Muscle of back (tissue), 11 donors: ENCODE results near the gene CFAP299. TPM values are rescaled to one million over a fixed set of nuclear protein-coding genes. Genes with fewer than 3 reads are reported as not detected.

ENCODE experiments used
- DNase-seq, 3 donors: peaks; one replicate each; pipeline versions ENCODE4 v3.0.0 to v3.0.0-alpha.2; 2013
- polyA plus RNA-seq, 10 donors: library from polyadenylated mRNA; unstranded; fragments of 120-200 nt; gene quantifications; one replicate each; pipeline ENCODE4 v1.2.1, GENCODE V29; 2013; ENCODE audit not compliant: insufficient read length in 10 of 10

The CFAP299 gene
- polyA plus RNA-seq, 10 donors = 0.24 to 0.46 TPM; not detected in 8

DNA sequence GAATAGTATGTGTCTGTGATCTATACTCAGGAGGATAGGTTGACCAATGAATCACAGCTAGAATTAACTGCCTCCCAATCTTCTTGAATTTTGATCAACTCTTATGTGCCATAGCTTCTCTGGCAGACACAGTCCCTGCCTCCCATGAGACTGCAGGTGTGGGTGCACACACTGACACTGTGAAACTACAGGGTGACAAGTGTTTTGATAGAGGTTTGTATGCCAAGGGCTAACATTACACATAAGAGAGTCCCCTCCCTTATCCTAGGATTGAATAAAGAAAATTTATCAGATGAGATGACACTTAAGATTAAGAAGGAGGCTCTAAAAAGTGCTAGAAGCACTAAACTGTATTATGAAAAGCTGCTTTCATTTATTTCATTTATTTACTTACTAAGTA lies 476.6 kb downstream of the CFAP299 start:
- no peak for DNase-seq

DNA sequence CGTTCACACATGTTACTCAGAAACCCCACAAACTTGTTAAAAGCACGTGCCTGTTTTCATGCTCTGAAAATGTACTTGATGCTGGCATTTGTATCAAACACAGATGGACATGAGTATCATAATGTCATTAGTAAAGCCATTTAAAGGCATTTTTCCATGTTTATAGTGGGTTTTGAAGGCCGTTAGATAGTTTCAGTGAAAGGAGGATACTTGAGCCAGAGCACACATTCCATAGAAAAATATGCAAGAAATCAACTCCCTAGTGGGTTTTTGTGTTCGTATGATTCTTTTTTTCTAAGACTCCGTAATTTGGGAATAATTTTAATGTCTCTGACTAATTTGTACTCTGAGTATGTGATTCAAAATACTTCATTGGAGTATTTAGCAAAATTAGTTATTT lies 478.7 kb downstream of the CFAP299 start:
- peak in 1 of 3 donors; percentile 26 for DNase-seq

DNA sequence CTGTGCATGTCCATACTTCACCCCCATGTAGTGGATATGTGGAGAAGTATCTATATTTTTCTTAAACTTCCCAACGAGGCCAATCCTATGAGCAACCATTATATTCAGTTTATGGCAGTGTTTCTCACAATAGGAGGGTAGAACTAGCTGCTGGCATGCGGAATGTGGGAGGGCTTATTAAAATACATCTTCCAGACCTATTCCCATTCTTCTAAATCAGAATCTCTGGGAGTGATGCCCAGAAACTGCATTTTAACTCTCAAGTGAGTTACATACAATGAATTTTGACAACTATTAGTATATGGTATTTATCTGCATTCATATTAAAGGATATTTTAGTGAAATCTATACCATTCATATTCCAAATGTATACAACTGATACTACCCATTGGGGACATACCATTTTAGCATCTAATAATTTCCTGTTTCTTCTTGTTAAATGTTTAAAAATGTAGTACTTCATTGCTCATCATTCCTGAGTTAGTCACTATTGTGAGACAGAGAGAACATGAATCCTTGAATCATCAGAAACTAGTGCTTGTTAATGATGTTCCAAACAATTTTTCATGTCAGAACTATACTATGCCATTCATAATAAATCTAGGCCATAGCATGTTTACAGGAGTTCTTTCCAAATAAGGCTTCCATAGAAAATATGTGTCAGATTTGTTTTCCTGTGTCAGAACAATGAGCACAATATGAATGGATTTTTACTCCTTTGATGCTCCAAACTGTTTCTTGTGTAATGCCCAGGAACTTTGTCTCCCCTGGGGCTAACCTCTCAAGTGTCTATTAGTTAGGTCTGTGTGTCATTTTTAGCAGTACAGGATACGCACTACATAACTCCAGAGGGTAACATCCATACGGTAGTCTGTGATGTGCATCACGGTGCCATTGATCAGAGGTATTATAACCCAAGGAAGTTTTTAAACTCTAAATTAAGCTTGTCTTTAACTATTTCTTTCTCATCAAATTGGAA lies 496.1 kb downstream of the CFAP299 start:
- DNase-seq = peak in 2 of 3 donors; percentile 27 to 48

DNA sequence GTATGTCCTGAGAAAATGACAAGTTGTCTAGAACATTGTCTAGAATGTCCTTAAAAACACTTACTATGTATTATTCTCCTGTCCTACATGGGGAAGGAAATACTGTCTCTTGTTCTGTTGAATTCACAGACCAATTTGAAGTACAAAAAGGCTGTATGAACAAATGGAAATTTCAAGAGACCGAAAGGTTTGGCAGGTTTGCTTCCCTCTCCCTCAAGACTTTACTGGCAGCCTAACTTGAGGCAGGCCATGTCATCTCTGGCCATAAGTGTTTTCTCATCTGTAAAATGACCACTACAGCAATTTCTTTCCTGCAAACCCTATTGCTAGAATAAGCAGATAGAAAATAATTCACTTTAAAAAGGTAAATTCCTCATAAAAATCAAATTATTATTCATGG lies 503.8 kb downstream of the CFAP299 start:
- DNase-seq = peak; percentile 54 to 88 (median 79)

DNA sequence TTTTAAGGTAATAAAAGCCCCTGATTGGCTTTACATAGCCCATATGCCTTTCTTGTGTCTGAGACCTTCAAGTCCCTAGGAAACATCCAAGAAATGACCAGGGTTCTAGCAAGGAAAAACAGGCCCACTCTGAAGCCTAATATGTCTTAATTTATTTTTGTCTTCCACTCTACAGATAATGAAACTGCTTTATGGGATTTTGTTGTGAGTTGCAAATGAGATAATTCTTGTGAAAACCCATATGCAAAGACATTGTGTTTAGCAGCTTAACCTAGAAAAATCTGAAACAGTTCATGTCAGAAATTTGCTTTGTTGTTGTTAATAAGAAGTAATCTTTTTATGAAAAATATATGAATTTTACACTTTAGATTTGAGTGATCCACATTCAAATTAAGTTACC lies 504.3 kb downstream of the CFAP299 start:
- peak in 1 of 3 donors; percentile 11 for DNase-seq

DNA sequence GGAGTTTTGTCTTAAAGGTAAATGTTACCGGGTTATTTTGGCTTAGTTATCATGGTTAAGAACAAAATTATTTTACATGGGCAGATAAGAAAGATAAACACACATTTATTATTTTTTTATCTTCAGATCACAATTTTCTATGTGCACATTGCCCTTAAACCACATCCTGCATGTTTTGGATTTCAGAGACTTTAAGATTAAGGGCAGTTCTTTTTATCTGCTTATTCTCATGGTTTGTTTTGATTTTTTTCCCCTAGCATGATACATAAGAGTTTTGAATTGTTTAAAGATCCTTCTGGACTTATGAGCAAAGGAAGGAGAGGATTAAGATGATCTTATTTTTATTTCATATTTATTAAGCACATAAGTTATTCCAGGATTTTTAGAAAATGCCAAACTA lies 504.9 kb downstream of the CFAP299 start:
- no peak for DNase-seq

DNA sequence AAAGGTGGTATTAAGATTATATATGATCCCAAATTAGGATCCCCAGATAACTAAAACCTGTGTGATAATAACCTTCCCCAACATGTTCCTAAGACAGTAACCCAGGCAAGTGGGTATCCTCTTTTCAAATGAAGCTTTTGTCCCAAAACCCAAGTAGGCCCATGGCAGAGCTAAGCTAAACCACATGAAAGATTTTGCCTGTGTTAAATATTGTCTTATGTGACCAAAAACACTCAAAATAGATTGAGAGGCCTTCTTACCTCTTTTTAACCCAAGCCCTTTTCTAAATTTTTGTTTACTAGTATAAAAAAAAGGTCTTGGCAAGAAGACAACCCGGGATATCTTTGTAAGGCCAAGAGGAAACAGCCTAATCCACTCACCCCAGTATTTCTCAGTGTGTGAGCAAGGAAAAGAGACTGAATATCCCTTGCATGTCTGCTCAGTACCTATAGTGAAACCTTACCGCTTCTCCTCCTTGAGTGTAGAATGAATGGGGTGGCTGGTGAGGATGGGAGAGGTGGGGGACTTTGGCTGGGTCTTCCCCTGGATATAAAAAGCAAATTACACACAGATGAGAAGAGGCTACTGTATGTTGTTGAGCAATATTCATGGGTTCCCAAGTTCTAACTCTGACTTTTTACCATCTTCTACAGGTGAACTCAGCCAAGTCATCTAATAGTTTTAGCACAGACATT lies 506.2 kb downstream of the CFAP299 start:
- peak in 1 of 3 donors; percentile 3 for DNase-seq

DNA sequence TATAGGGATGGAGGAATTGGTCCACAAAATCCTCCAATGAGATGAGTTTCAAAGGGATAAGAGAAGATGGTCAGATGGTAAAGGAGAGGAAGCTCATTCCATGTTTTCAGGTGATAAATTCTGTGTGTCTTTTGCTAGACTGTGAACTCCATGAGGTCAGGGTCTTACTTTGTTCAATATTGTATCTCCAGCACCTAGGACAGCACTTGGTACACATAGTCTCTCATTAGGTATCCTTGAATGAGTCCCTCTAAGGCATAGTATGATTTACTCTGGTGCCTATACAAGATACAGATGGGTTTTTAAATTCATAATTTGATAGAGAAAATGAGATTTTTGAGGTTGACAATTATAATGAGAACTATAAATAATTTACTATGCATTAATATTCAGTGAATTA lies 510.7 kb downstream of the CFAP299 start:
- no peak for DNase-seq

DNA sequence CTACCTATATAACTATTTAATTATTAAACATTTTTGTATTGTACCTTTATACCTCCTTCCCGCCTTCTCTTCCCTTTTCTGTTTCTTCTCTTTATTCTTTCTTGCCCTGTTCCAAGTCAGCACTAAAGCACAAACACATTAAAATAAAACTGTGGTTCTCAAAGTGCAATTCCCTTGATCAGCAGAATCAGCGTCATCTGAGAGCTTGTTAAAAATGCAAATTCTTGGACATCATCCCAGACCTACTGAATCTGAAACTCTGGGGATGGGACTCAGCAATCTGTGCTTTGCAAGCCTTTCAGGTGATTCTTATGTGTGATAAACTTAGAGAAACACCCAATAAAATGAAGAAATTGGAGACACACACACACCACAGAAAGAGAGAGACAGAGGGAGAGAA lies 516.5 kb downstream of the CFAP299 start:
- DNase-seq = no peak

DNA sequence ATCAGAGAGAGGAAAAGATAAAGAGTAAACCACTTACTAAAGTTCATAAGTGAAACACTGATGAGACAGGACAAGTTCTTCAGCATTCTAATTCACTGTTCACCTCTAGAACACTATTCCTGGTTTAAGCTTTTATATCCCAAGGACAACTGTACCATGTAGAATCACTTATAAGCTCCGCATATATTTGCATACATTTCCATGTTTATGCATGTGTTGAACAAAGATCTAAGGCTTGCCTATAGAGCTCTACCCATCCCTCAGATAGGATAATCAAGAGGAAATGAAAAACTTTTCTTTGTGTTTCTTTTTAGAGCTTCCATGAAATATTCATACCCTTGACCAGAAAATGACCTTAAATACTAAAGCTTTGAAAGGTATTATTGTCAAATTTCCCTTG lies 538.0 kb downstream of the CFAP299 start:
- no peak for DNase-seq

DNA sequence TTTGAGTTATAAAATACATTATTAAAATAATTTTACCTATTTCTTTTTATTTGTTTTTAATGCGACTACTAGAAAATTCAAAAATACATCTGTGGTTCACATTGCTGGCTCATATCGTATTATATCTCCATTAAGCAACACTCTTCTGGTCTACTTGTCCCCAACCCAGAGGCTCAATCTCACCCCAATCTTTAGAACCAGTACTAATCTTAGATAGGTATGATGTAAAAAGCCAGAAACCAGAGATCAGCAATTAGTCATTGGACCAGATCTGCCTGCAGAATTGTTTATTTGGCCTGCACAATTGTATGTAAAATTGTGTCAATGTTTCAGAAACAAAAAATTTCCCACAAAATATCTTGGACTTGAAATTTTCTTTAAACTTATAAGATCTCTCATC lies 539.4 kb downstream of the CFAP299 start:
- no peak for DNase-seq

DNA sequence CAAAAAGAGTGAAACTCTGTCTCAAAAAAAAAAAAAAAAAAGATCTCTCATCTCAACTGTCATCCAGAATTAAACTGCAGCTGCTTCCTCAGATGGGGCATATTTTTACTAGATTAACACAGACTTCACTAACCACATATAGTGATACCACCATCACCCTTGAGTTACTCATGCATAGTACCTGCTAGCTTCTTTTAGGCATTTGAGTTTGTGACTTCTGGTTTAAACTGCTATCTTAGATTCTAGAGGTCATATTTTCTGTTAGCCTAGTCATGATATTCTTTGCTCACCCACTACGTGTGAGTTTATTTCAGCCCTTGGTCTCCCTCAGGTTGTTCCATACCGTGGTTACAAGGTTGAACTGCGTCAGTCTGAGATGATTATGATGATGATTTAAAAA lies 540.1 kb downstream of the CFAP299 start:
- no peak for DNase-seq

DNA sequence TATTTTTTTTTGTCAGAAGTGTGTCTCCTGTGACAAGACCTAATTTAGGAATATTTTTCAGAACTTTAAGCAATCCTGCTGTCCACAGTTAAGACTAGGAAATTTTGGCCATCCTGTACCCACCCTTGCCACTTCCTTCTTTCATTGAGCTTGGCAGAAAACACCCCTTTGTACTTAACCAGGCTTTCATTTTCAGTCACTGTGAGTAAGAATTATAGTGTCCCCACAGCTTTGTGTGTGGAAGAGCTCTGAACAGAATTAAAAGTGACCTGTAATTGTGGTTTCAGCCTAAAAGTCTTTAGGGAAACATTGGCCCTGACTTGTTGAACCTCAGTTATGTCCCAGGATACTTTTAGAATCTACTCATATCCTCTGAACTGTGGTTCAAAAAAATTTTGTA lies 541.3 kb downstream of the CFAP299 start:
- DNase-seq = no peak

DNA sequence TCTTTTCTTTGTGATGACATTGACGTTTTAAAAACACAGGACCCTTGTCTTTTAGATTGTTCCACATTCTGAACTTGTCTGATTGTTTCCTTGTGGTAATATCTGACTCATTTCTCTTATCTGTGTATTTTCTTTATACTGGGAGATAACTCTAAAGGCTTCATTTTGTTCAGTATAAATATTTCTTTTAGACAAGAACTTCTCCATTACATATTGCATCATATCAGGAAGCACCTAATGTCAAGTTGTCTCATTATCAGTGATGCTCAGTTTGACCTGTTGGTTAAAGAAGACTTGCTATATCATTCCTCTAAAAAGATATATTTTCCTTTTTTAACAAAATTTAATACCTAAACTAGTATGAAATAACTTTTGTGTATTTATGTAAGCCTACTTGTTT lies 542.7 kb downstream of the CFAP299 start:
- no peak for DNase-seq

DNA sequence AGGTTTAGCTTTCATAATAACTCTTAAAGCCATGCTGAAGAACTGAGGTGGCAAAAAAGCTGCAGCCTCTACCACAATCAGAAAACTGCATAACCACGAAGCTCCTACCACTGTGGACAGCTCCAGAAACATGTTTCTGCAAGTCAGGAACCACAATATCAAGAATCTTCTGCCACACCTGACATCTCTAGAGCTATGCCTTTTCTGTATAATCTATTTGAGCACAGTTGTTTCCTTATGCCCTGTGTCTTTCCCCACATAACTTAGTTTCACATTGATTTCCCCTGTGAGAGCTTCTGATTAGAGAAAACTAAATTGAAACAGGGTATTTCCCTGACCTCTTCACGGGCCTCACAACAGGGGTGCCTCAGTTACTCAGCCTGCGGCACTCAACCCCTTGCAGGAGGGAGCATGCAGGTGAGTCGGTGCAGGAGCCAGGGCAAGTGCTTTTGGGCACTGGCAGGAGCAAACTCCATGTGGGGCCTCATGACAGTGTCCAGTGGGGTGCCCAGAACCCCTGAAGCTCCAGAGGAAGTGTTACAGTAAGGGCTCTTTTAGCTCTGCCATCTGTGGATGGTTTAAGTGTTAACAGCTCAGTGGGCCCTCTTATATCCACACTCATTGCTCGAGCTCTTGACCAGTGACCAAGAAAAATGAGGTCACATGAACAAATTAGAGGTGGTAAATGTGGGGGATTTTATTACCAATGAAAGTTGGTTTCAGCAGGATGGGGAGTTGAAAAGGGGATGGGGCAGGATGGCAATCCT lies 562.2 kb downstream of the CFAP299 start:
- DNase-seq = no peak

DNA sequence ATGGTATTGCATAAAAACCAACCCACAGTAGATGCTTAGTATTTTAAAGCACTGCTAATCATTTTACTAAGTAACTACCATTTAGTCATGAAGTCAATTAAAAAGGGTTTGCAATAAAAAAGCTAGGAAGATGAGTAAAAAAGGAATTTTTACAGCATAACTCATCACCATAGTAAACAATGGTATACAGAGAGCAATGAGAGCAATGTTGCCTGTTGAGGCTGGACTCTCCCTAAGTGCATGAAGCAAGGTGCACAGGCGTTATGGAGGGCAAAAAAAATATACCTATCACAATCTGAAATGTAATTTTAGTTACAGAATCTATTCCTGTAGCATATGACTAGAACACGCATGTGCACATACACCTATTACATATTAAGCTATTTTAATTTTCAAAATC lies 565.4 kb downstream of the CFAP299 start:
- DNase-seq = no peak

DNA sequence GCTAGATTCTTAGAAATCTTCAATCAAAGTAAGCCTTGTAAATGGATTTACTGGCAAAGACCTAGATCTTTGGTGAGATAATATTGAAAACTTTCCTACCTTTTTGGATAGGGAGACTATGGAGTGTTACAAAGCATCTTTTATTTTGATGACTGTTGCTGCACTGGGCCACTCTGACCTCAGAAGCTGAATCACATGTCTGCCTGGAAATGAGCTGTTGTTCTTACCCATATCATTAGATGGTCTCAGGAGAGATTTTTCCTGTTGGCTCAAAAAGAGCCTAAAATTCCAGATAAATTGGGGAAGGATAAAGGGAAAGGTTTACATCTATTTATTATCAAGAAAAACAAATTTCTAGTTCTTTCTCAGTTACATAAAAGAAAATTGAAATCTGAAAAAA lies 567.5 kb downstream of the CFAP299 start:
- no peak for DNase-seq

DNA sequence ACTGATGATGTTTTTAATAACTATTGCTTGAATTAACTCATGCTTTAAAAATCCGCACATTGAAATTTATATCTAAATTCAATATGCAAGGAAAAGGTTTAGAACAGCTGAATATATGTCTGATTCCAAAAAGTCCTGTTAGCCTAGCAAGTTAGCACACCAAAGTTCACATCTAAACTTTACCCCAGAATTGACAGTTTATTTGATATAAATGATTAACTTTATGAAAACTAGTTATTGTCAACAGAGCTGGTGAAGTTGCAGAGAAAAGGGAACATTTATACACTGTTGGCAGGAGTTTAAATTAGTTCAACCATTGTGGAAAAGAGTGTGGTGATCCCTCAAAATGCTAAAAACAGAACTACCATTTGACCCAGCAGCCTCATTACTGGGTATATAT lies 574.4 kb downstream of the CFAP299 start:
- DNase-seq = no peak

DNA sequence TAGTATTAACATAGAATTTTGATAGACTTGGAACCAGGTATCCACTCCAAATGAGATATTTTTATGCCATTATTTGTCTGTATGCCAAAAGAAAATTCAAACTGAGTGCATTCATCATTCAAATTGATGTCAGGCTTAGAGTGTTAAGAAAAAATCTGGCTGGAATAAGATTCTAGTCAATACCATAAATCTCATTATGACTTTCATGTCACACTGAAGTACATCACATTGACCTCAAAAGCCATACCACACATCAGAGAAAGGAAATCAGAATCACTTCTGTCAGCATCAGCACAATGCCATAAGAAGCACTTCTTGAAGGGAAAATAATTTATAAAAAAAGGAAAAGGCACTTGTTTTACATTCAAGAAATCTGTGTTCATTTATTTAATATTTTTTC lies 575.9 kb downstream of the CFAP299 start:
- no peak for DNase-seq

DNA sequence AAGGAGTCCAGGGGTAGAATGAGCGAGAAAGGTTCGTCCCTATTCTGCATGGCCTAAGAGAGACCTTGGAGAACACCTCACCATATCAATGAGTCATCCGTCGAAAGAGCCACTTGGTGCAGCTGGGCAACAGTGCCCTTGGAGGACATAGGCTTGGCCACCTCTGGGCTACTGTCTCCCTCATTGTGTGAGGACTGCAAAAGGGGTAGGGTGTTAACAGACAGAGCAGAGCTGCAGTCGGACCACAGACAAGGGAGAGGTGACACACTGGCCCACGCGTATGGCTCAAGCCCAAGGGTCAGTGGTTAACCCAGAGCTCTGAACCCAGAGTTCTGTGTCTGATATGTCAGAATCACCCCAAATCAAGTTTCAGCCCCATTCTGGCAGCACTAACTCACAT lies 576.8 kb downstream of the CFAP299 start:
- no peak for DNase-seq

DNA sequence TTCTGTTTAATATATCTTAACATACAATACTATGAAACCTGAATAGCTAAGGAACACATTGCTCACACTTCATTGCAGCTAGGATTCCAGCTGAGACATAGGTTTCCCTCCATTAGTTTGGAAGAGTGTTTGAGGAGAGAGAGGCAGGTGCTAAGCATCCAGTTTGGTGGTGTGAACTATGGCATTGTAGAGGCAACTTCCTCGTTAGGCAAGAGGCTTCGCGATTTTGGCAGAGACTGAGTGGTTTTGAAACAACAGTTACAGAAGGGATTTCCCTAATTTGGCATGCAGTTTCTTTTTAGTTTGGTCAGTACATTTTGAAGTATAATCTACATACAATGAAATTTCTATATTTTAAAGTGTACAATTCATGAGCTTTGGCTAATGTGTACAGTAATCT lies 577.9 kb downstream of the CFAP299 start:
- DNase-seq = peak in 1 of 3 donors; percentile 6

DNA sequence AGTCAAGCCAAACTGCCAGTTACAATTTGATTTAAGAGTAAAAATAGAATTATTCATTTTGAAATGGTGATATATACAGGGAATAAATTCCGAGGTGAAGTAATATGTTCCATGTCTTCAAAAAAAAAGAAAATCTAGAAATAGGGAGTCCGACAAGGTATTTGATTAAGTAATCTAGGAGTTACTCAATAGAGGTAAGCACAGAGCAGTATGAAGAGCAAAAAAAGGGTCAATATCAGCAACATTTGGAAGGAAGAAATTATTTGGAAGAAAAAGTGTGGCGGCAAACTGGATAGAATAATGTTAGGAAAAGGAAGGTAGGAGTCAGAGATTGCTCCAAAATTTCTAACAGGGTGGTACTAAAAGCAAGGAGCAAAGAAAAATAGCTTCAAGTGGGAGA lies 581.2 kb downstream of the CFAP299 start:
- no peak for DNase-seq
